Measurements from ENCODE around the gene CACNB1.
A peak's percentile ranks its signal among the peaks of the same experiment; 100 is the strongest.

The CACNB1 gene

GRCh38 chr17:39200957-39201510 lies 3.6 kb upstream of the CACNB1 start:
- no peak for DNase-seq (ENCODE audit: low read depth)

- peak; percentile 62 for DNase-seq (ENCODE audit: low read depth)
These were observed 2.8 kb upstream of the CACNB1 start, which contains the start of gene RPL19 for GRCh38 chr17:39200070-39200879. TSS of gene RPL19 (plus strand) at chr17:39200283. CDS start at chr17:39200345, 62 bp downstream.

- DNase-seq (ENCODE audit: low read depth) = peak; percentile 74
These were observed 2.3 kb upstream of the CACNB1 start for GRCh38 chr17:39199820-39200069.

- DNase-seq (ENCODE audit: low read depth) = no peak
These were observed 707 bp upstream of the CACNB1 start for GRCh38 chr17:39198186-39198566.

GRCh38 chr17:39196808-39197291 lies 619 bp downstream of the CACNB1 start:
- peak; percentile 11 for DNase-seq (ENCODE audit: low read depth)

- no peak for DNase-seq (ENCODE audit: low read depth)
These were observed 1.1 kb downstream of the CACNB1 start for GRCh38 chr17:39196241-39196807.

- no peak for DNase-seq (ENCODE audit: low read depth)
These were observed 1.8 kb downstream of the CACNB1 start for GRCh38 chr17:39195568-39196160.

- DNase-seq (ENCODE audit: low read depth) = no peak
These were observed 2.4 kb downstream of the CACNB1 start for GRCh38 chr17:39194985-39195524.

- DNase-seq (ENCODE audit: low read depth) = no peak
These were observed 3.1 kb downstream of the CACNB1 start for GRCh38 chr17:39194089-39194984.

GRCh38 chr17:39193346-39193745 lies 4.1 kb downstream of the CACNB1 start:
- no peak for DNase-seq (ENCODE audit: low read depth)

- no peak for DNase-seq (ENCODE audit: low read depth)
These were observed 4.6 kb downstream of the CACNB1 start for GRCh38 chr17:39192901-39193300.

- DNase-seq (ENCODE audit: low read depth) = no peak
These were observed 5.5 kb downstream of the CACNB1 start for GRCh38 chr17:39191750-39192510.

- no peak for DNase-seq (ENCODE audit: low read depth)
These were observed 10.2 kb downstream of the CACNB1 start for GRCh38 chr17:39187152-39187830.

- DNase-seq (ENCODE audit: low read depth) = no peak
These were observed 10.9 kb downstream of the CACNB1 start for GRCh38 chr17:39186481-39187002.

GRCh38 chr17:39183720-39184119 lies 13.7 kb downstream of the CACNB1 start:
- no peak for DNase-seq (ENCODE audit: low read depth)

- DNase-seq (ENCODE audit: low read depth) = no peak
These were observed 14.4 kb downstream of the CACNB1 start for GRCh38 chr17:39183045-39183444.

- no peak for DNase-seq (ENCODE audit: low read depth)
These were observed 16.2 kb downstream of the CACNB1 start for GRCh38 chr17:39181303-39181702.

- no peak for DNase-seq (ENCODE audit: low read depth)
These were observed 18.9 kb downstream of the CACNB1 start for GRCh38 chr17:39178536-39178935.

GRCh38 chr17:39177256-39177655 lies 20.2 kb downstream of the CACNB1 start:
- no peak for DNase-seq (ENCODE audit: low read depth)

GRCh38 chr17:39175695-39176093 lies 21.8 kb downstream of the CACNB1 start:
- DNase-seq (ENCODE audit: low read depth) = no peak

All from stimulated activated CD8-positive, alpha-beta memory T cell treated with anti-CD3 and anti-CD28 coated beads, Interleukin-12 subunit alpha, Interleukin-12 subunit beta, amount 100 ng/mL, for 4 hours (primary cell).